NT2/D1 (cell line): ENCODE data around the gene C19orf53.

Experiments
- DNase-seq: peaks from one replicate; pipeline ENCODE4 v3.0.0-alpha.2; 2011; ENCODE audit warnings: low read depth, low spot score
- H3K27me3 ChIP-seq: 2 replicates; pipeline ENCODE4 v1.6.0; 2011; ENCODE audit warnings: mild to moderate bottlenecking; ENCODE audit not compliant: insufficient read length, insufficient read depth
- H3K36me3 ChIP-seq: 2 replicates; pipeline ENCODE4 v1.6.1; 2011; ENCODE audit warnings: mild to moderate bottlenecking, low read length, mixed read lengths; ENCODE audit not compliant: insufficient read depth, insufficient read length
- H3K4me1 ChIP-seq: 2 replicates; pipeline ENCODE4 v1.5.1; 2011; ENCODE audit not compliant: insufficient read depth, insufficient read length
- H3K4me3 ChIP-seq: 2 replicates; pipeline ENCODE4 v1.5.1; 2011; ENCODE audit warnings: low read depth; ENCODE audit not compliant: insufficient read length
- H3K9ac ChIP-seq: 2 replicates; pipeline ENCODE4 v1.6.0; 2011; ENCODE audit warnings: low read depth; ENCODE audit not compliant: insufficient read length
- H3K9me3 ChIP-seq: 2 replicates; pipeline ENCODE4 v1.5.1; 2011; ENCODE audit warnings: mild to moderate bottlenecking, low read length; ENCODE audit not compliant: insufficient read depth
- SUZ12 ChIP-seq: IDR thresholded peaks from 2 replicates; pipeline ENCODE4 v1.6.1; 2011; ENCODE audit not compliant: insufficient read length, insufficient read depth; ENCODE audit errors: extremely low read depth
- YY1 ChIP-seq: IDR thresholded peaks from 2 replicates; pipeline ENCODE4 v1.6.1; 2011; ENCODE audit not compliant: insufficient read length, insufficient read depth
- ZNF274 ChIP-seq: IDR thresholded peaks from 2 replicates; pipeline ENCODE4 v1.6.1; 2011; ENCODE audit warnings: mild to moderate bottlenecking, low read depth, low read length

The C19orf53 gene

DNA sequence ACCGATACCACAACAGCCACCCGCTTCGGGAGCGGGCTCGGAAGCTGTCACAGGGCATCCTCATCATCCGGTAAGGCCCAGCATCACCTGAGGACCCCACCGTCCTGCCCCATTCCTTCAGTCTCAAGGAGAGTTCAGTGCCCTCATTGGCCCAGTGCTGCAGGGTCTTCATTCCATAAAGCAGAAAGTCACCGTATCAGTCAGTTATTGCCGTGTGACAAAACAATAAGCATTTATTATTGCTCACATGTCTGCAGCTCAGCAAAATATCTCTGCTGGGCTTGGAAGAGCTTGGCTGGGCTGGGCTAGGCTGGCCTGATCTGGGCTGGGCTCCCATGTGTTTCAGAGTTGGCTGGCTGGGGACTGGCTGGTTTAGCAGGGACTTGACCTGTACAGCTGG lies 18.0 kb upstream of the C19orf53 start:
- Histone ChIP-seq H3K9ac (no peak overlapping the region), H3K4me3 (no peak overlapping the region), H3K27me3 (no peaks in the 10 kb centered on the region), H3K9me3 (no peaks in the 10 kb centered on the region), H3K36me3 (peaks cover 77% of the 10 kb centered on the region), H3K4me1 (no peaks in the 10 kb centered on the region)
- no peak for TF ChIP-seq ZNF274
- no peak for TF ChIP-seq SUZ12
- no peak for TF ChIP-seq YY1
- DNase-seq = no peak

GRCh38 chr19:13757805-13758772 lies 16.2 kb upstream of the C19orf53 start:
- H3K4me1 ChIP-seq = no peaks in the 10 kb centered on the region
- DNase-seq = no peak
- H3K27me3 ChIP-seq = no peaks in the 10 kb centered on the region
- no peaks in the 10 kb centered on the region for H3K9me3 ChIP-seq
- H3K36me3 ChIP-seq = peaks cover 81% of the 10 kb centered on the region
- no peak for TF ChIP-seq ZNF274
- H3K4me3 ChIP-seq = no peak overlapping the region
- H3K9ac ChIP-seq = no peak overlapping the region

GRCh38 chr19:13758795-13759194 lies 15.5 kb upstream of the C19orf53 start:
- TF ChIP-seq YY1 = no peak
- no peak for TF ChIP-seq SUZ12
- TF ChIP-seq ZNF274 = no peak
- no peaks in the 10 kb centered on the region for H3K4me1 ChIP-seq
- no peak for DNase-seq
- H3K36me3 ChIP-seq = peaks cover 81% of the 10 kb centered on the region
- no peak overlapping the region for H3K9ac ChIP-seq
- H3K4me3 ChIP-seq = no peak overlapping the region
- H3K9me3 ChIP-seq = no peaks in the 10 kb centered on the region
- H3K27me3 ChIP-seq = no peaks in the 10 kb centered on the region

DNA sequence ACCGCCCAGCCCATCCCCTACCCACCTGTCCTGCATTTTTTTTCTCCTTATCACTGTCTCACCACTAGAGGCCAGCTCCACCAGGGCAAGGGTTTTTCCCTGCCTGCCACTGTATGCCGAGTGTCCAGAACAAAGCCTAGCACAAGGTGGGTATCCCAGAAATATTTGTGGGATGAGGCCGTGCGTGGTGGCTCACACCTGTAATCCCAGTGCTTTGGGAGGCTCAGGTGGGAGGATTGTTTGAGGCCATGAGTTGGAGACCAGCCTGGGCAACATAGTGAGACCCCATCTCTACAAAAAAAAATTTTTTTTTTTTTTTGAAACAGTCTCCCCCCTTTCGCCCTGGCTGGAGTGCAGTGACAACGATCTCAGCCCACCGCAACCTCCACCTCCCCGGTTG lies 12.8 kb upstream of the C19orf53 start:
- Histone ChIP-seq H3K9me3 (no peaks in the 10 kb centered on the region), H3K4me3 (no peak overlapping the region), H3K9ac (no peak overlapping the region), H3K27me3 (no peaks in the 10 kb centered on the region), H3K36me3 (peaks cover 67% of the 10 kb centered on the region), H3K4me1 (peaks cover 2% of the 10 kb centered on the region)
- TF ChIP-seq SUZ12 (no peak), ZNF274 (no peak), YY1 (no peak)
- no peak for DNase-seq

GRCh38 chr19:13762635-13763235 lies 11.5 kb upstream of the C19orf53 start:
- H3K36me3 ChIP-seq = peaks cover 54% of the 10 kb centered on the region
- H3K4me3 ChIP-seq = no peak overlapping the region

DNA sequence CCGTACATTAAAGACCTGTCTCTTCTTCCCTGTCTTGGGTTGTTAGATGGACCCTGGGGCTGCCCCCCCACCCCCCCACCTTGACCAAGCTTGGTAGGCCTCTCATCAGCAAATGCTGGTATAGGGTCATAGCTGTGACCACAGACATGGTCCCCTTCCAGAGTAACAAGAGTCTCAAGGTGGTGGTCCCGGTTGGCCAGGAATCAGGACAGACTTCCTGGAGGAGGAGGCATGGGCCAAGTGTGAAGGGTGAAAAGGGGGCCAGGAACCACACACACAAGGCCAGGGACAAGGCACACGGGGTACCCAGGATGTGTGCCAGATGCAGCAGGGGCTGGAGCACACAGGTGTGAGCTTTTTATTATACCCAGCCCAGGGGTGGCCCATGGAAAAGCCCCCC lies 11.0 kb upstream of the C19orf53 start:
- H3K4me3 ChIP-seq = no peak overlapping the region
- H3K9me3 ChIP-seq = no peaks in the 10 kb centered on the region
- no peaks in the 10 kb centered on the region for H3K27me3 ChIP-seq
- H3K9ac ChIP-seq = no peak overlapping the region
- H3K36me3 ChIP-seq = peaks cover 51% of the 10 kb centered on the region
- DNase-seq = no peak
- no peak for TF ChIP-seq ZNF274
- no peak for TF ChIP-seq SUZ12
- no peak for TF ChIP-seq YY1
- peaks cover 2% of the 10 kb centered on the region for H3K4me1 ChIP-seq

More at GRCh38 chr19:13762635-13763235, 11.5 kb upstream of the C19orf53 start:
- no peaks in the 10 kb centered on the region for H3K9me3 ChIP-seq
- peaks cover 2% of the 10 kb centered on the region for H3K4me1 ChIP-seq
- TF ChIP-seq YY1 (no peak), ZNF274 (no peak), SUZ12 (no peak)
- H3K9ac ChIP-seq = peak overlapping the region; percentile 9
- H3K27me3 ChIP-seq = no peaks in the 10 kb centered on the region
- DNase-seq = no peak

- Histone ChIP-seq H3K4me3 (peak within 1 kb of the TSS; percentile 70), H3K9ac (peak within 1 kb of the TSS; percentile 79), H3K9me3 (no peaks in the 10 kb centered on the region), H3K4me1 (peaks cover 2% of the 10 kb centered on the region), H3K27me3 (no peaks in the 10 kb centered on the region), H3K36me3 (peaks cover 50% of the 10 kb centered on the region)
- no peak for DNase-seq
- TF ChIP-seq ZNF274 (no peak), YY1 (no peak), SUZ12 (no peak)
Measured at GRCh38 chr19:13764101-13764807, 10.0 kb upstream of the C19orf53 start, which contains the start of gene MRI1. TSS of gene MRI1 (plus strand) at chr19:13764522. CDS start at chr19:13764589, 67 bp downstream.
